ENCODE measurements around the gene SLC66A1.

Gene SLC66A1

GRCh38 chr1:19351873-19352272, 39.7 kb downstream of the SLC66A1 start:
- Mint-ChIP-seq H3K4me1 (peaks cover 19% of the 10 kb centered on the region), H3K4me3 (no peak overlapping the region), H3K9me3 (no peaks in the 10 kb centered on the region), H3K27me3 (ENCODE audit: low read depth) (no peaks in the 10 kb centered on the region), H3K36me3 (ENCODE audit: low read depth) (peaks cover 37% of the 10 kb centered on the region), H3K27ac (peak overlapping the region; percentile 67 to 71 (median 71))
- no peak for TF ChIP-seq CTCF (IDR thresholded peaks at IDR 0.05; ENCODE audit: unreplicated experiment in 3 of 3)

GRCh38 chr1:19352839-19353238, 40.7 kb downstream of the SLC66A1 start:
- TF ChIP-seq CTCF (IDR thresholded peaks at IDR 0.05; ENCODE audit: unreplicated experiment in 3 of 3): no peak
- H3K4me3 Mint-ChIP-seq: no peak overlapping the region
- H3K4me1 Mint-ChIP-seq: peaks cover 19% of the 10 kb centered on the region
- H3K27ac Mint-ChIP-seq: peak overlapping the region; percentile 67 to 71 (median 71)
- H3K27me3 Mint-ChIP-seq (ENCODE audit: low read depth): no peaks in the 10 kb centered on the region
- peaks cover 45% of the 10 kb centered on the region for H3K36me3 Mint-ChIP-seq (ENCODE audit: low read depth)
- H3K9me3 Mint-ChIP-seq: no peaks in the 10 kb centered on the region

- Mint-ChIP-seq H3K4me3 (no peak overlapping the region), H3K9me3 (no peaks in the 10 kb centered on the region), H3K36me3 (ENCODE audit: low read depth) (peaks cover 45% of the 10 kb centered on the region), H3K4me1 (peaks cover 19% of the 10 kb centered on the region), H3K27ac (no peak overlapping the region), H3K27me3 (ENCODE audit: low read depth) (no peaks in the 10 kb centered on the region)
- TF ChIP-seq CTCF (IDR thresholded peaks at IDR 0.05; ENCODE audit: unreplicated experiment in 3 of 3): no peak
These were observed 41.5 kb downstream of the SLC66A1 start for GRCh38 chr1:19353596-19353995.

GRCh38 chr1:19354531-19354981, 42.4 kb downstream of the SLC66A1 start:
- H3K36me3 Mint-ChIP-seq (ENCODE audit: low read depth): peaks cover 45% of the 10 kb centered on the region
- no peaks in the 10 kb centered on the region for H3K27me3 Mint-ChIP-seq (ENCODE audit: low read depth)
- H3K4me1 Mint-ChIP-seq: peaks cover 19% of the 10 kb centered on the region
- peak overlapping the region; percentile 24 to 76 (median 39) for H3K27ac Mint-ChIP-seq
- no peak for TF ChIP-seq CTCF (IDR thresholded peaks at IDR 0.05; ENCODE audit: unreplicated experiment in 3 of 3)
- no peaks in the 10 kb centered on the region for H3K9me3 Mint-ChIP-seq
- H3K4me3 Mint-ChIP-seq: no peak overlapping the region

GRCh38 chr1:19356266-19356665, 44.1 kb downstream of the SLC66A1 start:
- Mint-ChIP-seq H3K27ac (no peak overlapping the region), H3K9me3 (no peaks in the 10 kb centered on the region), H3K27me3 (ENCODE audit: low read depth) (no peaks in the 10 kb centered on the region), H3K36me3 (ENCODE audit: low read depth) (peaks cover 40% of the 10 kb centered on the region), H3K4me1 (peaks cover 30% of the 10 kb centered on the region), H3K4me3 (no peak overlapping the region)
- no peak for TF ChIP-seq CTCF (IDR thresholded peaks at IDR 0.05; ENCODE audit: unreplicated experiment in 3 of 3)

GRCh38 chr1:19357299-19357986, 45.3 kb downstream of the SLC66A1 start:
- Mint-ChIP-seq H3K9me3 (no peaks in the 10 kb centered on the region), H3K4me1 (peaks cover 23% of the 10 kb centered on the region), H3K36me3 (ENCODE audit: low read depth) (peaks cover 31% of the 10 kb centered on the region), H3K27me3 (ENCODE audit: low read depth) (no peaks in the 10 kb centered on the region), H3K4me3 (no peak overlapping the region), H3K27ac (peak overlapping the region in 1 of 3 experiments; percentile 41)
- no peak for TF ChIP-seq CTCF (IDR thresholded peaks at IDR 0.05; ENCODE audit: unreplicated experiment in 3 of 3)
